ENCODE results near the gene SENP1. TPM values are rescaled to one million over a fixed set of nuclear protein-coding genes. Genes with fewer than 3 reads are reported as not detected.
A peak's percentile ranks its signal among the peaks of the same experiment; 100 is the strongest.

The SENP1 gene
- total and polyA plus RNA-seq, 2 of the 13 experiments (the other 11 are each of a cell fraction or from before 2014, with no cell fraction given), result 14.0 to 20.2 TPM

GRCh38 chr12:48105867-48106680 lies at the start of gene SENP1 (continued):
- TF ChIP-seq PAXIP1 (CRISPR knock-in tag; conservative IDR thresholded peaks at IDR 0.05) (peak; percentile 65), ZNF788 (CRISPR knock-in tag; IDR thresholded peaks at IDR 0.05; ENCODE audit: borderline replicate concordance) (peak; percentile 68; the same call in 1 of the 2 replicates), ZNF430 (CRISPR knock-in tag; IDR thresholded peaks at IDR 0.05) (peak; percentile 90; the same call in 1 of the 2 replicates), TBX2 (CRISPR knock-in tag; IDR thresholded peaks at IDR 0.05; ENCODE audit: borderline replicate concordance) (peak; percentile 45; the same call in 1 of the 2 replicates), BRD4 (CRISPR knock-in tag; IDR thresholded peaks at IDR 0.05) (peak; percentile 86), ZNF800 (CRISPR knock-in tag; IDR thresholded peaks at IDR 0.05) (0 out of 2 replicates have a peak, but pooled peaks have one; percentile 17), ZFYVE20 (CRISPR knock-in tag; IDR thresholded peaks at IDR 0.05; ENCODE audit: borderline replicate concordance, low read depth) (peak; percentile 50; the same call in 1 of the 2 replicates), IKZF4 (CRISPR knock-in tag; IDR thresholded peaks at IDR 0.05; ENCODE audit: borderline replicate concordance, low read depth, not compliant biosample characterization) (no peak), ELK4 (CRISPR knock-in tag; IDR thresholded peaks at IDR 0.05; ENCODE audit: borderline replicate concordance) (peak; percentile 30; the same call in 1 of the 2 replicates), SRSF1 (optimal IDR thresholded peaks at IDR 0.05; ENCODE audit: low read depth, low read length) (peak; percentile 84), ZNF574 (CRISPR knock-in tag; IDR thresholded peaks at IDR 0.05) (peak; percentile 92), MYC (CRISPR knock-in tag; IDR thresholded peaks at IDR 0.05; ENCODE audit: borderline replicate concordance) (peak; percentile 84; the same call in 1 of the 2 replicates), DNMT1 (CRISPR knock-in tag; IDR thresholded peaks at IDR 0.05) (no peak), PATZ1 (CRISPR knock-in tag; IDR thresholded peaks at IDR 0.05) (peak; percentile 70)

All from HepG2 (cell line).